Endothelial cell (in vitro differentiated cells): ENCODE data around the gene FAM156A. TPM values are rescaled to one million over a fixed set of nuclear protein-coding genes. Genes with fewer than 3 reads are reported as not detected.
"Not testable (repeated sequence)": the region's sequence is repeated elsewhere in the genome, so short reads cannot be mapped to it uniquely, and the experiment has no call there.

Experiments
- DNase-seq: peaks from one replicate; pipeline ENCODE4 v3.0.0; 2021; ENCODE audit warnings: low spot score
- H3K27ac Mint-ChIP-seq: one replicate; pipeline ENCODE4 v1.8.0; 2021; ENCODE audit warnings: mixed read lengths, inconsistent platforms; ENCODE audit not compliant: unreplicated experiment
- H3K27me3 Mint-ChIP-seq: one replicate; pipeline ENCODE4 v1.8.0; 2021; ENCODE audit warnings: mild to moderate bottlenecking, moderate library complexity, mixed read lengths, inconsistent platforms; ENCODE audit not compliant: unreplicated experiment
- H3K36me3 Mint-ChIP-seq: one replicate; pipeline ENCODE4 v1.8.0; 2021; ENCODE audit warnings: mild to moderate bottlenecking, low read depth, mixed read lengths, inconsistent platforms; ENCODE audit not compliant: unreplicated experiment
- H3K4me1 Mint-ChIP-seq: one replicate; pipeline ENCODE4 v1.8.0; 2021; ENCODE audit warnings: mild to moderate bottlenecking, mixed read lengths, inconsistent platforms; ENCODE audit not compliant: unreplicated experiment
- H3K4me3 Mint-ChIP-seq: one replicate; pipeline ENCODE4 v1.8.0; 2021; ENCODE audit warnings: mild to moderate bottlenecking, mixed read lengths, inconsistent platforms; ENCODE audit not compliant: unreplicated experiment
- H3K9me3 Mint-ChIP-seq: one replicate; pipeline ENCODE4 v1.8.0; 2021; ENCODE audit warnings: mixed read lengths, inconsistent platforms; ENCODE audit not compliant: unreplicated experiment
- CTCF ChIP-seq: fragments of 200-600 bp; sonication (generic); IDR thresholded peaks from one replicate; pipeline ENCODE4 v1.5.0; 2021; ENCODE audit warnings: antibody characterized with exemption; ENCODE audit not compliant: unreplicated experiment
- total RNA-seq: library from RNA; stranded (reverse); fragmentation: NEBNext Ultra II Directional; extraction: Animal tissue kit (Norgen Biotek cat#: 25700); gene quantifications from one replicate; pipeline ENCODE4 v1.2.1, GENCODE V29; 2021; ENCODE audit not compliant: unreplicated experiment

FAM156A gene
- total RNA-seq, 1 donor from 2014 or later: 18.7 TPM

- TF ChIP-seq CTCF: no peak
- H3K27ac Mint-ChIP-seq: no peak overlapping the region
- no peaks in the 10 kb centered on the region for H3K9me3 Mint-ChIP-seq
- H3K4me3 Mint-ChIP-seq: no peak overlapping the region
- no peak for DNase-seq
- H3K4me1 Mint-ChIP-seq: no peaks in the 10 kb centered on the region
- peaks cover 1% of the 10 kb centered on the region for H3K27me3 Mint-ChIP-seq
- H3K36me3 Mint-ChIP-seq: no peaks in the 10 kb centered on the region
Observed at GRCh38 chrX:52979568-52979967, 21.2 kb upstream of the FAM156A start.

- no peak for DNase-seq
- no peak for TF ChIP-seq CTCF
- no peak overlapping the region for H3K4me3 Mint-ChIP-seq
- H3K27ac Mint-ChIP-seq: no peak overlapping the region
- no peaks in the 10 kb centered on the region for H3K9me3 Mint-ChIP-seq
- H3K4me1 Mint-ChIP-seq: no peaks in the 10 kb centered on the region
- H3K27me3 Mint-ChIP-seq: peaks cover 1% of the 10 kb centered on the region
- H3K36me3 Mint-ChIP-seq: no peaks in the 10 kb centered on the region
Observed at GRCh38 chrX:52977953-52978352, 19.6 kb upstream of the FAM156A start.

GRCh38 chrX:52975576-52975975, 17.3 kb upstream of the FAM156A start:
- H3K4me1 Mint-ChIP-seq, H3K27ac Mint-ChIP-seq, H3K4me3 Mint-ChIP-seq, H3K27me3 Mint-ChIP-seq, H3K36me3 Mint-ChIP-seq, DNase-seq, H3K9me3 Mint-ChIP-seq: not testable (repeated sequence)

- H3K27me3 Mint-ChIP-seq, H3K36me3 Mint-ChIP-seq, DNase-seq, H3K27ac Mint-ChIP-seq, H3K4me1 Mint-ChIP-seq, H3K4me3 Mint-ChIP-seq, H3K9me3 Mint-ChIP-seq: not testable (repeated sequence)
Observed at GRCh38 chrX:52974336-52974992, 16.1 kb upstream of the FAM156A start.

DNA sequence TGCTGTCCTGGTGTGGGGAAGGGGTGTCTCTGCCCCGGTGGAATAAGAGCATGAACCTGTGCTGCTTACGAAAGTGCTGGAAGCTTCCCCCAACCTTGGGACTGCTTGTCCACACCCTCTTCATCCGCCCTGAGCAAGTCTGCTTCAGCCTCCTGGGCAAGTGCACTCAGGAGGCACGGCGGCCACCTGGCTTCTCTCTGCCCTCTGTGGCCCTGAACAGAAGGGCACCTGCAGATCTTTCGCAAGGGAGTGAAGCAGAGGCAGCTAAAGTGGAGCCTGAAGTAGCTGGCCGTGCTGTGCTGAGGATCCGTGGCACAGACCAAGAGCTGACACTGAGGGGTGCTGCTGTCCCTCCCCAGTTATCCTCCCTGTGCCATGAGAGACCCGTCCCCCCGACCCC, 9.6 kb upstream of the FAM156A start:
- not testable (repeated sequence) for H3K9me3 Mint-ChIP-seq, H3K36me3 Mint-ChIP-seq, H3K27me3 Mint-ChIP-seq, H3K4me3 Mint-ChIP-seq, DNase-seq, H3K4me1 Mint-ChIP-seq, H3K27ac Mint-ChIP-seq

GRCh38 chrX:52966993-52967738, 8.8 kb upstream of the FAM156A start:
- H3K36me3 Mint-ChIP-seq, DNase-seq: not testable (repeated sequence)

GRCh38 chrX:52958961-52959360, 643 bp upstream of the FAM156A start:
- H3K27me3 Mint-ChIP-seq, H3K27ac Mint-ChIP-seq, H3K36me3 Mint-ChIP-seq, DNase-seq, H3K9me3 Mint-ChIP-seq, H3K4me1 Mint-ChIP-seq, H3K4me3 Mint-ChIP-seq: not testable (repeated sequence)

More at GRCh38 chrX:52966993-52967738, 8.8 kb upstream of the FAM156A start:
- H3K4me1 Mint-ChIP-seq, H3K4me3 Mint-ChIP-seq, H3K27ac Mint-ChIP-seq, H3K9me3 Mint-ChIP-seq, H3K27me3 Mint-ChIP-seq: not testable (repeated sequence)

DNA sequence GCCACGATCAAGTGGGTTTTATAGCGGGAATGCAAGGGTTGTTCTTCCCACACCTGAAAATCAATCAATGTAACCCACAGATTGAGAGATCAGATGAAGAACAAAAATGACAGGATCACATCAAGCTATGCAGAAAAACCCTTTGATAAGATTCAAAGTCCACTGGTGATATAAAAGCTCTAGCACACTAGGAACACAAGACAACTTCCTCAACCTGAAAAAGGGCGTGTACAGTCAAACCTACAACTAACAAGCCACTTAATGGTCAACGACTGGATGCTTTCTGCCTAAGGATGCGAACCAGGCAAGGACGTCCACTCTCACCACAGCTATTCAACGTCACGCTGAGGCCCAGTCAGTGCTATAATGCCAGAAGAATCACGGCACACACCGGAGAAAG, 8.4 kb downstream of the FAM156A start:
- H3K4me1 Mint-ChIP-seq, DNase-seq, H3K9me3 Mint-ChIP-seq, H3K27me3 Mint-ChIP-seq, H3K36me3 Mint-ChIP-seq, H3K27ac Mint-ChIP-seq, H3K4me3 Mint-ChIP-seq: not testable (repeated sequence)

- H3K9me3 Mint-ChIP-seq, H3K36me3 Mint-ChIP-seq, H3K4me1 Mint-ChIP-seq, H3K27me3 Mint-ChIP-seq, DNase-seq, H3K4me3 Mint-ChIP-seq, H3K27ac Mint-ChIP-seq: not testable (repeated sequence)
Observed at GRCh38 chrX:52949325-52949724, 9.0 kb downstream of the FAM156A start.

DNA sequence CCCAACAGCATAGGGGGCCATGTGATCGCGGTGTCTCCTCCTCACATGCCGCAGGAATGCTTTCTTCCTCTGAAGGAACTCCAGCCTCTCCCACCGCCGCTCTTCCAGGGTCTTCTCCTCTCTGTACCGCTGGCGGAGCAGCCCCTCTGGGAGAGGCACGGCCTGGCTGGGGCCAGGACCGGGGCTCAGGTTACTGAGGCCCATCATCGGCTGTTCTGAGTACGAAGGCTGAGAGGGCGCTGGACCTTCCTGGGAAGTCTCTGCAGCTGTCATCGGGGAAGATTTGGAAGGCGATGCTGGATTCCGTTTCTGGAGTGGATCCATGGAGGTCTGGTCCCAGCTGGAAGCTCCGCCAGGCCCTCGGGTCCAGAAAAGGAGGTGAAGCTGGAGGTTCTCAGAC, 10.1 kb downstream of the FAM156A start:
- not testable (repeated sequence) for H3K36me3 Mint-ChIP-seq, H3K4me1 Mint-ChIP-seq, H3K4me3 Mint-ChIP-seq, H3K27ac Mint-ChIP-seq, H3K9me3 Mint-ChIP-seq, H3K27me3 Mint-ChIP-seq, DNase-seq
